HCT116 (cell line): ENCODE data around the gene CHCHD4. TPM values are rescaled to one million over a fixed set of nuclear protein-coding genes. Genes with fewer than 3 reads are reported as not detected.

Experiments
- ATAC-seq: fragments of 200-7000 bp; cut with Tn5 transposase; 2 replicates; pipeline ENCODE4 v1.9.1; 2020; ENCODE audit warnings: mild to moderate bottlenecking, moderate library complexity
- BruUV-seq: library from RNA; stranded (reverse); fragments of 400-500 nt; replicated peaks from 2 replicates; lab custom pipeline; 2021; lab: Mats Ljungman, UMichigan
- CTCF ChIA-PET: fragments of 300-600 bp; sonication (Branson Sonifier 250); formaldehyde crosslinking; loops from one replicate; lab custom pipeline; 2021; ENCODE audit warnings: antibody characterized with exemption; lab: Charles Lee
- POLR2A ChIA-PET: fragments of 300-600, 350-600 bp; sonication (Branson Sonifier 250); formaldehyde crosslinking; loops from one replicate; lab custom pipeline; 2021; ENCODE audit warnings: antibody characterized with exemption; lab: Charles Lee
- RAD21 ChIA-PET, 2 experiments: fragments of 300-600 bp; sonication (Branson Sonifier 250); formaldehyde crosslinking; loops; one replicate each; lab custom pipeline; 2023; ENCODE audit warnings: low total read pairs in 2 of 2; ENCODE audit not compliant: uncharacterized antibody in 2 of 2, unreplicated experiment in 2 of 2, low non-redundant PET in 1 of 2; lab: Charles Lee
- DNase-seq: peaks from one replicate; pipeline ENCODE4 v3.0.0-alpha.2; 2010; ENCODE audit warnings: low read depth, low spot score
- H2AFZ ChIP-seq: fragments of 200-600 bp; shearing (Covaris generic), sonication (generic); 2 replicates; pipeline ENCODE4 v1.6.1; 2017; ENCODE audit warnings: low read depth, mixed run types, mixed read lengths, antibody characterized with exemption, low read length; ENCODE audit not compliant: poor library complexity, severe bottlenecking
- H3K27ac ChIP-seq: 2 replicates; pipeline ENCODE4 v1.5.1; 2012; ENCODE audit warnings: low read depth, low read length
- H3K27me3 ChIP-seq: fragments of 200-600 bp; sonication (generic); 2 replicates; pipeline ENCODE4 v1.6.1; 2016; ENCODE audit warnings: mixed run types, low read length, mixed read lengths; ENCODE audit not compliant: insufficient read depth
- H3K36me3 ChIP-seq, 2 experiments: fragments of 200-500 bp in 1 of 2; fragments of 200-600 bp in 1 of 2; sonication (Bioruptor generic) in 1 of 2; sonication (generic) in 1 of 2; 2 replicates each; pipeline versions ENCODE4 v1.5.1 to v1.6.1; 2014 to 2016; ENCODE audit warnings: low read length in 2 of 2, inconsistent platforms in 1 of 2, mixed read lengths in 1 of 2, mixed run types in 1 of 2; ENCODE audit not compliant: insufficient read depth in 2 of 2, control insufficient read depth in 1 of 2
- H3K4me1 ChIP-seq, 2 experiments: fragments of 200-600 bp in 1 of 2; sonication (generic) in 1 of 2; 2 replicates each; pipeline versions ENCODE4 v1.5.1 to v1.6.1; 2012 to 2017; ENCODE audit warnings: low read length in 2 of 2, inconsistent platforms in 1 of 2, mild to moderate bottlenecking in 1 of 2, mixed read lengths in 1 of 2, mixed run types in 1 of 2, moderate library complexity in 1 of 2; ENCODE audit not compliant: insufficient read depth in 2 of 2, control insufficient read depth in 1 of 2
- H3K4me2 ChIP-seq: fragments of 200-600 bp; sonication (generic); 2 replicates; pipeline ENCODE4 v1.6.1; 2017; ENCODE audit warnings: mixed run types, low read length, mixed read lengths
- H3K4me3 ChIP-seq, 2 experiments: fragments of 200-600 bp in 1 of 2; sonication (generic) in 1 of 2; replicated peaks in 1 of 2; 2 replicates each; pipeline ENCODE4 v1.5.1; 2011 to 2016; ENCODE audit warnings: low read length in 2 of 2, control low read depth in 1 of 2, low read depth in 1 of 2, mild to moderate bottlenecking in 1 of 2, mixed read lengths in 1 of 2, mixed run types in 1 of 2
- H3K79me2 ChIP-seq: fragments of 200-600 bp; sonication (generic); 2 replicates; pipeline ENCODE4 v1.6.1; 2017; ENCODE audit warnings: mild to moderate bottlenecking, mixed run types, low read length, moderate library complexity, mixed read lengths; ENCODE audit not compliant: insufficient read depth
- H3K9ac ChIP-seq: fragments of 200-600 bp; sonication (generic); 2 replicates; pipeline ENCODE4 v1.6.1; 2016; ENCODE audit warnings: low read length, mixed read lengths
- H3K9me2 ChIP-seq: fragments of 200-600 bp; sonication (generic), shearing (Covaris generic); 2 replicates; pipeline ENCODE4 v1.6.1; 2017; ENCODE audit warnings: mixed run types, mild to moderate bottlenecking, moderate library complexity; ENCODE audit not compliant: insufficient read depth
- H3K9me3 ChIP-seq, 2 experiments: fragments of 200-500 bp in 1 of 2; fragments of 200-600 bp in 1 of 2; sonication (Bioruptor generic) in 1 of 2; sonication (generic) in 1 of 2; 2 replicates each; pipeline ENCODE4 v1.6.1; 2014 to 2017; ENCODE audit warnings: low read length in 2 of 2, mixed read lengths in 2 of 2, inconsistent platforms in 1 of 2, low read depth in 1 of 2, mild to moderate bottlenecking in 1 of 2, mixed run types in 1 of 2, moderate library complexity in 1 of 2; ENCODE audit not compliant: control insufficient read depth in 1 of 2, insufficient read depth in 1 of 2
- H4K20me1 ChIP-seq: fragments of 200-600 bp; sonication (generic), shearing (Covaris generic); 2 replicates; pipeline ENCODE4 v1.6.1; 2017; ENCODE audit warnings: mixed run types, mild to moderate bottlenecking, moderate library complexity; ENCODE audit not compliant: insufficient read depth
- CBX3 ChIP-seq: IDR thresholded peaks from 2 replicates; pipeline ENCODE4 v1.6.1; 2012; ENCODE audit warnings: low read depth
- CEBPB ChIP-seq: IDR thresholded peaks from 2 replicates; pipeline ENCODE4 v1.6.1; 2012; ENCODE audit warnings: low read depth
- CTCF ChIP-seq, 3 experiments: fragments of 200-600 bp in 1 of 3; sonication (generic) in 1 of 3; IDR thresholded peaks in 2 of 3; conservative IDR thresholded peaks in 1 of 3; 2 replicates each; pipeline ENCODE4 v1.5.1; 2012 to 2017; ENCODE audit warnings: low read depth in 2 of 3, low read length in 2 of 3, antibody characterized with exemption in 1 of 3, borderline replicate concordance in 1 of 3, control low read depth in 1 of 3, mild to moderate bottlenecking in 1 of 3, mixed read lengths in 1 of 3, mixed run types in 1 of 3, moderate library complexity in 1 of 3; ENCODE audit not compliant: insufficient read depth in 1 of 3
- EGR1 ChIP-seq: IDR thresholded peaks from 2 replicates; pipeline ENCODE4 v1.6.1; 2012; ENCODE audit warnings: low read depth
- ELF1 ChIP-seq: IDR thresholded peaks from 2 replicates; pipeline ENCODE4 v1.6.1; 2012; ENCODE audit warnings: low read depth, borderline replicate concordance
- EZH2 ChIP-seq: fragments of 200-600 bp; sonication (generic); IDR thresholded peaks from 2 replicates; pipeline ENCODE4 v1.6.1; 2017; ENCODE audit warnings: antibody characterized with exemption, mixed run types
- EZH2phosphoT487 ChIP-seq: fragments of 200-600 bp; IDR thresholded peaks from 2 replicates; pipeline ENCODE4 v1.6.1; 2018; ENCODE audit warnings: antibody characterized with exemption, borderline replicate concordance
- FOSL1 ChIP-seq: IDR thresholded peaks from 2 replicates; pipeline ENCODE4 v1.6.1; 2012; ENCODE audit warnings: low read depth
- JUND ChIP-seq: IDR thresholded peaks from 2 replicates; pipeline ENCODE4 v1.6.1; 2012
- MAX ChIP-seq: IDR thresholded peaks from 2 replicates; pipeline ENCODE4 v1.6.1; 2012
- POLR2A ChIP-seq: IDR thresholded peaks from 2 replicates; pipeline ENCODE4 v1.7.0; 2011; ENCODE audit warnings: borderline replicate concordance; ENCODE audit not compliant: insufficient read depth, insufficient read length; ENCODE audit errors: extremely low read depth
- POLR2AphosphoS5 ChIP-seq: IDR thresholded peaks from 2 replicates; pipeline ENCODE4 v1.6.1; 2011; ENCODE audit warnings: mild to moderate bottlenecking, low read depth, low read length, moderate library complexity
- RAD21 ChIP-seq: IDR thresholded peaks from 2 replicates; pipeline ENCODE4 v1.6.1; 2012; ENCODE audit warnings: low read depth, mild to moderate bottlenecking
- REST ChIP-seq: IDR thresholded peaks from 2 replicates; pipeline ENCODE4 v1.6.1; 2012; ENCODE audit warnings: low read depth
- SIN3A ChIP-seq: IDR thresholded peaks from 2 replicates; pipeline ENCODE4 v1.6.1; 2012; ENCODE audit warnings: low read depth
- SP1 ChIP-seq: IDR thresholded peaks from 2 replicates; pipeline ENCODE4 v1.6.1; 2012; ENCODE audit warnings: low read depth
- TCF7L2 ChIP-seq: IDR thresholded peaks from 2 replicates; pipeline ENCODE4 v1.7.0; 2011; ENCODE audit warnings: borderline replicate concordance, inconsistent platforms; ENCODE audit not compliant: insufficient read depth, insufficient read length; ENCODE audit errors: extremely low read depth
- ZBTB33 ChIP-seq: IDR thresholded peaks from 2 replicates; pipeline ENCODE4 v1.6.1; 2011; ENCODE audit warnings: mild to moderate bottlenecking, low read length, moderate library complexity; ENCODE audit not compliant: insufficient replicate concordance; ENCODE audit errors: extremely low read depth
- ZFX ChIP-seq: fragments of 450-650 bp; IDR thresholded peaks from 2 replicates; pipeline ENCODE4 v1.6.1; 2017
- ZNF274 ChIP-seq: fragments of 200-500 bp; sonication (Bioruptor generic); IDR thresholded peaks from 2 replicates; pipeline ENCODE4 v1.6.1; 2014; ENCODE audit warnings: mild to moderate bottlenecking, low read depth, low read length, inconsistent platforms
- intact Hi-C: fragments of 100-400 bp; cut with micrococcal nuclease; formaldehyde crosslinking; loops from 2 replicates; pipeline ENCODE4 v1.10.0; 2022
- total RNA-seq: library from RNA; stranded (reverse); gene quantifications from one replicate; pipeline ENCODE4 v1.2.1, GENCODE V29; 2021; ENCODE audit not compliant: unreplicated experiment

The CHCHD4 gene
- total RNA-seq, 1 experiment from 2014 or later, result 24.6 TPM

GRCh38 chr3:14121859-14122258 lies 2.8 kb downstream of the CHCHD4 start:
- ChIA-PET RAD21 (no interaction called here), POLR2A (no interaction called here), CTCF (no interaction called here)
- Histone ChIP-seq H3K4me3 (no peak overlapping the region), H3K9me2 (no peaks in the 10 kb centered on the region), H3K4me1 (peaks cover 8 to 20% of the 10 kb centered on the region in 2 experiments; a peak in 3 of 4 replicates), H3K27ac (no peak overlapping the region), H4K20me1 (no peaks in the 10 kb centered on the region; the same call in 1 of the 2 replicates), H3K36me3 (peaks cover 0 to 12% of the 10 kb centered on the region in 2 experiments; a peak in 1 of 4 replicates), H3K9ac (no peak overlapping the region), H3K27me3 (no peaks in the 10 kb centered on the region), H3K4me2 (no peak overlapping the region), H3K9me3 (no peaks in the 10 kb centered on the region), H3K79me2 (peaks cover 78% of the 10 kb centered on the region), H2AFZ (no peak overlapping the region)
- no TSS peak for BruUV-seq
- intact Hi-C loops, result loop anchor here (10.0 kb wide), 1 partner anchor 467 kb away; no protein-coding TSS in a partner anchor
- TF ChIP-seq CEBPB, result no peak
- no peak for TF ChIP-seq MAX
- TF ChIP-seq ZBTB33, result no peak
- no peak for TF ChIP-seq POLR2A
- no peak for TF ChIP-seq SP1
- no peak for TF ChIP-seq ELF1
- no peak for TF ChIP-seq EZH2
- TF ChIP-seq EZH2phosphoT487, result no peak
- TF ChIP-seq FOSL1, result no peak
- no peak for TF ChIP-seq POLR2AphosphoS5
- no peak for TF ChIP-seq CBX3
- no peak for TF ChIP-seq ZNF274
- no peak for TF ChIP-seq REST
- no peak for TF ChIP-seq JUND
- no peak for TF ChIP-seq EGR1
- TF ChIP-seq SIN3A, result no peak
- TF ChIP-seq CTCF (IDR thresholded peaks at IDR 0.05 in 2 of 3, conservative IDR thresholded peaks at IDR 0.05 in 1 of 3; ENCODE audit: borderline replicate concordance in 1 of 3, insufficient read depth in 1 of 3, low read depth in 2 of 3, low read length in 2 of 3), result no peak
- no peak for TF ChIP-seq RAD21
- no peak for TF ChIP-seq TCF7L2
- TF ChIP-seq ZFX, result no peak
- DNase-seq (no peak), ATAC-seq (no peak)
